ENCODE measurements around the gene GZMM.

DNA sequence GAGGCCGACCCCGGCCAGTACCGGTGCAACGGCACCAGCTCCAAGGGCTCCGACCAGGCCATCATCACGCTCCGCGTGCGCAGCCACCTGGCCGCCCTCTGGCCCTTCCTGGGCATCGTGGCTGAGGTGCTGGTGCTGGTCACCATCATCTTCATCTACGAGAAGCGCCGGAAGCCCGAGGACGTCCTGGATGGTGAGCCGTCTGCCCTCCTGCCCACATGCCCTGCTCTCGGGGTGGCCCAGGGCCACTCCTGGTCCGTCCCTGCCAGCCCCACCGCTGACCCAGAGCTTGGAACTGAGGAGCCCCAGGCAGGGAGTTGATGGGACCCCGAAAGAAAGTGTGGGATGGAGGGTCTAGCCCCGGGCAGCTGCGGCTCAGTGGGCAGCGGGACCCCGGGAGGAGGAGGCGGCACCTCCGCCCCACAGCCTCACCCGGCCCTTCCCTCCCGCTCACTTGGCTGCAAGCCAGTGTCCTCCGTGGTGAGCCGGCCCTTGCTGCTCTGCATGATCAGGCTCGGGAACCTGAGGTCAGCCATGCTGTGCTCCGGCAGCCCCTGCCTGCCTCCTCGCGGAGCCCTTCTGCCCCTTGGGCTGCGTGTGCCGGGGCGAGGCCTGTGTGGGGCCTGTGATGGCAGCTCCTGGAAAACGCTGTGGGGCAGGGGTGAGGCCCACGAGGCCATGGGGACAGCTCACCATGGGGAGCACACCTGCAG is 37.7 kb downstream of the GZMM start:
- TF ChIP-seq, protein P1, sequence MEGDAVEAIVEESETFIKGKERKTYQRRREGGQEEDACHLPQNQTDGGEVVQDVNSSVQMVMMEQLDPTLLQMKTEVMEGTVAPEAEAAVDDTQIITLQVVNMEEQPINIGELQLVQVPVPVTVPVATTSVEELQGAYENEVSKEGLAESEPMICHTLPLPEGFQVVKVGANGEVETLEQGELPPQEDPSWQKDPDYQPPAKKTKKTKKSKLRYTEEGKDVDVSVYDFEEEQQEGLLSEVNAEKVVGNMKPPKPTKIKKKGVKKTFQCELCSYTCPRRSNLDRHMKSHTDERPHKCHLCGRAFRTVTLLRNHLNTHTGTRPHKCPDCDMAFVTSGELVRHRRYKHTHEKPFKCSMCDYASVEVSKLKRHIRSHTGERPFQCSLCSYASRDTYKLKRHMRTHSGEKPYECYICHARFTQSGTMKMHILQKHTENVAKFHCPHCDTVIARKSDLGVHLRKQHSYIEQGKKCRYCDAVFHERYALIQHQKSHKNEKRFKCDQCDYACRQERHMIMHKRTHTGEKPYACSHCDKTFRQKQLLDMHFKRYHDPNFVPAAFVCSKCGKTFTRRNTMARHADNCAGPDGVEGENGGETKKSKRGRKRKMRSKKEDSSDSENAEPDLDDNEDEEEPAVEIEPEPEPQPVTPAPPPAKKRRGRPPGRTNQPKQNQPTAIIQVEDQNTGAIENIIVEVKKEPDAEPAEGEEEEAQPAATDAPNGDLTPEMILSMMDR (IDR thresholded peaks at IDR 0.05 in 8 of 11, conservative IDR thresholded peaks at IDR 0.05 in 3 of 11) = no peak
- TF ChIP-seq POLR2A (IDR thresholded peaks at IDR 0.05) = no peak

All from spleen (tissue), 7 donors.